ENCODE results near the gene USP10.

Gene USP10

DNA sequence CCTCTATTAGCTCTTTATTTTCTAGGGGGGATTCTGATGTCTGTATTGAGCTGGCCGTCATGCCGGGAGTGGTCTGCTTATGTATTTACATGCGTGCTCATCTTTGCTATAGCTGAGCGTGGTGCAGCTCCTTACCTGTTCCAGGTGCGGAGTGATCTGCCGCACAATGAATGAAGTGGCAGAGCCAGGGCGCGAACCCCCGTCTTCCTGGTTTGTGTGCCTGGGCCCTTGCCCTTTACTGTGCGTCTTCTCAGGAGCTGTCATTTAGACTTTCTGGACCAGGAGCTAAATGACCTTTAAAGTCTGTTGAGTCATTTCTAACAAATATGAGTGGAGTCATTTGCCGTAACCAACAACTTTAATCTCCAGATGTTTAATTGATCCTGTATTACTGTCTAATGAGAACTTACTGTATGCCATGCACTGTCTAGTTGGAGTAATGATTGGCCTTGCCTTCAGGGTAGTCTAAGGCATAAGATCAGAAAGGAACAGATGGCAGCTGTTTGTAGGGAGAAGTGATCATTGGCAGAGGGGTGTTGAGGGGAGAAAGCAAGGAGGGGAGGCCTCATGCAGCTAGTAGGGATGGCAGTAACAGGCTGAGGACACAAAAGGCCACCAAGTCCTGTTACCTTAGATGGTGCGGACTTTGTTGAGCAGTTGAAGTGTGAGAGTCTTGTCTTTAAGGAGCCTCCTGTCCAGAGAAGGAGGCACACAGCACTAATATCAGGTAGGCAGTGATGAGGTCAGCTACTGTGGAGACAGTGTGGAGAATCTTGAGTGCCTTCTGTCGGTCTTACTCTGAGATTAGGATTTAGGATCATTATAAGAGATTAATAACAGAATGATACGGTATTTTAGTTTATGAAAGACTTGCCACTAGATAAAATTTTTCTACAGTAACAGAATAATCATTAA is 53.9 kb downstream of the USP10 start:
- POLR2A ChIA-PET, result interaction anchor here (0.5 kb wide), 1 partner anchor 15 kb away, joined by 3 read pairs; no protein-coding TSS in a partner anchor

DNA sequence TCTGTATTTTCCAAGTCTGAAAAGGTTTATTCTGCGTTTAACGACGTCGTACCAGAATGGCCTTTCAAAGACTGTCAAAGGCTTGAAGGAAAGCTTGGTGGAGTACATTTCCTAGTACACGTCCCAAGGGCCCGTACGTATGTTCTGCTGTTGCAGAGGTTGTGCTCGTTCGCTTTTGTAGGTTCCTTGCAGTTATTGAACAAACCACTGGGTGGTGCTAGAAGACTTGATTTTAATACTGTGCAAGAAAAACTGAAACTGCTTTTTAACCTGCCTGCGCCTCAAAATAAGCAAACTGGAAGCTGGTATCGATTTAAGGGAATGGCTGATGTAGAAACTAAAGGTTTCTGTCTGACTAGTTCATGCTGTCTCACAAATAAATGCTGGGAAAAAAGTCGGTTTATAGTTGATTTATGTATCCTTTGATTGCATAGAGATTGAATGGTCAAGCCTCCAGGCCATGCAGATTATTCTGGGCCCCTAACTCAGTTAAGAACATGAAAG is 54.6 kb downstream of the USP10 start:
- no peak overlapping the region for H3K4me3 ChIP-seq (ENCODE audit: low read depth, low read length)
- CTCF ChIA-PET, result interaction anchor here (0.6 to 14.2 kb wide), 51 partner anchors 8 to 311 kb away, joined by 3 to 492 read pairs (median 4); partner anchors contain the start of gene CRISPLD2
- peak; percentile 67 for DNase-seq (ENCODE audit: low read depth, low spot score)
- TF ChIP-seq, protein P1, sequence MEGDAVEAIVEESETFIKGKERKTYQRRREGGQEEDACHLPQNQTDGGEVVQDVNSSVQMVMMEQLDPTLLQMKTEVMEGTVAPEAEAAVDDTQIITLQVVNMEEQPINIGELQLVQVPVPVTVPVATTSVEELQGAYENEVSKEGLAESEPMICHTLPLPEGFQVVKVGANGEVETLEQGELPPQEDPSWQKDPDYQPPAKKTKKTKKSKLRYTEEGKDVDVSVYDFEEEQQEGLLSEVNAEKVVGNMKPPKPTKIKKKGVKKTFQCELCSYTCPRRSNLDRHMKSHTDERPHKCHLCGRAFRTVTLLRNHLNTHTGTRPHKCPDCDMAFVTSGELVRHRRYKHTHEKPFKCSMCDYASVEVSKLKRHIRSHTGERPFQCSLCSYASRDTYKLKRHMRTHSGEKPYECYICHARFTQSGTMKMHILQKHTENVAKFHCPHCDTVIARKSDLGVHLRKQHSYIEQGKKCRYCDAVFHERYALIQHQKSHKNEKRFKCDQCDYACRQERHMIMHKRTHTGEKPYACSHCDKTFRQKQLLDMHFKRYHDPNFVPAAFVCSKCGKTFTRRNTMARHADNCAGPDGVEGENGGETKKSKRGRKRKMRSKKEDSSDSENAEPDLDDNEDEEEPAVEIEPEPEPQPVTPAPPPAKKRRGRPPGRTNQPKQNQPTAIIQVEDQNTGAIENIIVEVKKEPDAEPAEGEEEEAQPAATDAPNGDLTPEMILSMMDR (IDR thresholded peaks at IDR 0.05; ENCODE audit: insufficient read depth, low read length, missing control alignments), result peak; percentile 56
- POLR2A ChIA-PET, result interaction anchor here (0.6 kb wide), 1 partner anchor 214 kb away, joined by 3 read pairs; no protein-coding TSS in a partner anchor

More for the DNA sequence above, 53.9 kb downstream of the USP10 start:
- TF ChIP-seq, protein P1 (IDR thresholded peaks at IDR 0.05; ENCODE audit: insufficient read depth, low read length, missing control alignments), result no peak
- no peak for DNase-seq (ENCODE audit: low read depth, low spot score)
- no peak overlapping the region for H3K4me3 ChIP-seq (ENCODE audit: low read depth, low read length)
- CTCF ChIA-PET, result interaction anchor here (0.7 to 14.2 kb wide), 47 partner anchors 7 to 333 kb away, joined by 3 to 492 read pairs (median 4); no protein-coding TSS in a partner anchor

DNA sequence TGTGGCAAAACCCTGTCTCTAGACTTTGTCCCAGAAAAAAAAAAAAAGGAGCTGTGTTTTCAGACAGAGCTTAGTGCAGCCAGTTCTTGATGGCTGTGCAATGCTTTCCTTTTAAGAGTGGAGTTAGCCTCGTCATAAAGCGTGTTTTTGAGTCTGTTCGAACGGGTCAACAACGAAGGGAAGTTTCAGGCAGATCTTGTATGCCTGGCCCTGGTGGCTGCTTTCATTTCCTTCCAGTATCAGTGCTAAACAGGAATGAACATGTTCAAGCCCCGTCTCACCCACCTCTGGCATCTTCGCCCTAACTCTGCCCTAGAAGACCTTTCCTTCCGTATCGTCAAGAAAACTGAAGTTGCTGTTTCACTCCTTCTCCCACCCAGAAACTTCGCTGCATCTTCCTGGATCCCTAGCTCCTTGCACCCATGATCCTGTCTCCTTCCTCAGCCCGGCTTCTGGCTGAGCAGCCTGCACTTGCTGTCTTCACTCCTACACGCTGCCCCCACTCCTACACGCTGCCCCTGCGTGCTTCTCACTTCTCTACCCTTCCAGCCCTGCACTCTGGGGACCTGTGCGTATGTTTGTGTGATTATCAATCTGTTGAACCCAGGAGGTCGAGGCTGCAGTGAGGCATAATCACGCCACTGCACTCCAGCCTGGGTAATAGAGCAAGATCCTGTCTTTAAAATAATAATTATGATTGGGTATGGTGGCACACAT is 55.3 kb downstream of the USP10 start:
- ChIA-PET POLR2A (interaction anchor here (0.6 kb wide), 2 partner anchors 23 to 213 kb away, joined by 3 to 4 read pairs; no protein-coding TSS in a partner anchor), CTCF (interaction anchor here (0.6 to 14.2 kb wide), 52 partner anchors 8 to 332 kb away, joined by 3 to 492 read pairs (median 4); partner anchors contain the start of gene CRISPLD2)
- DNase-seq (ENCODE audit: low read depth, low spot score), result no peak
- TF ChIP-seq, protein P1 (IDR thresholded peaks at IDR 0.05; ENCODE audit: insufficient read depth, low read length, missing control alignments), result no peak
- H3K4me3 ChIP-seq (ENCODE audit: low read depth, low read length), result no peak overlapping the region

DNA sequence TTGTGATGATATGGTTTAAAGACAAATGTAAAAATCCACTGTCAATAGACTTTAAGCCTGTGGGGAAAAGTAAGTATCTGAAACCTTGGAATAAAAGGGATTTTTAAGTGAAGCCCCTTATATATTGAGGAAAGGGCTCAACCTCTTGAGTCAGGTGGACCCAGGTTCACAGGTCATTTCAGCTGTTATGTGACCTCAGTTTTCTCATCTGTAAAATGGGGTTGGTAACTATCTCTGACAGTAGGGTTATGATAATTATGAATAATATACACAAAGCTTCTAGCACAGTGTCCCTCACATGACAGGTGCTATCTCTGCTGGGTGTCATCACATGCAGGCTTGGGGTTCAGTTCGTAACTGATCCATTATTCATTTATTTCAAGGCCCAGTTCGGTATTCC is 57.0 kb downstream of the USP10 start:
- TF ChIP-seq, protein P1 (IDR thresholded peaks at IDR 0.05; ENCODE audit: insufficient read depth, low read length, missing control alignments), result no peak
- ChIA-PET POLR2A (no interaction called here), CTCF (interaction anchor here (0.9 to 14.2 kb wide), 12 partner anchors 8 to 212 kb away, joined by 3 to 492 read pairs (median 8); no protein-coding TSS in a partner anchor)
- H3K4me3 ChIP-seq (ENCODE audit: low read depth, low read length), result no peak overlapping the region
- no peak for DNase-seq (ENCODE audit: low read depth, low spot score)

DNA sequence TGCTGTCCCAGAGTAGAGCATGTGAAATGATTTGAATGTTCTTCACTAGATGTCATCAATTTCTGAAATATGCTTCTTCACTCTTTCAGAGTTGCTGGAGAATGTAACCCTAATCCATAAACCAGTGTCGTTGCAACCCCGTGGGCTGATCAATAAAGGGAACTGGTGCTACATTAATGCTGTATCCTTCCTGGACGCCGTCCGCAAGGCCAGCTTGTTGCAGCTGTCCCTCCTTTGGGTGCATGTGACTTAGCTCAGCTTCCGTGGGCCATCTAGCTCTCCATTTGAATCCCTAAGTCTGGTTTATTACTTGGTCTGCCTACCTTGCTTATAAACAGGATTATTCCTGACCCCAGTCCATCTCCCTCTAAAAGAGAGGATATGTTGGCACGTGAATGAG is 58.8 kb downstream of the USP10 start:
- TF ChIP-seq, protein P1 (IDR thresholded peaks at IDR 0.05; ENCODE audit: insufficient read depth, low read length, missing control alignments), result no peak
- DNase-seq (ENCODE audit: low read depth, low spot score), result no peak
- CTCF ChIA-PET, result interaction anchor here (0.7 to 14.2 kb wide), 9 partner anchors 8 to 211 kb away, joined by 3 to 492 read pairs (median 4); no protein-coding TSS in a partner anchor
- POLR2A ChIA-PET, result no interaction called here
- H3K4me3 ChIP-seq (ENCODE audit: low read depth, low read length), result no peak overlapping the region

All from AG04449 (cell line).